ENCODE results near the gene BORCS5.

The BORCS5 gene

DNA sequence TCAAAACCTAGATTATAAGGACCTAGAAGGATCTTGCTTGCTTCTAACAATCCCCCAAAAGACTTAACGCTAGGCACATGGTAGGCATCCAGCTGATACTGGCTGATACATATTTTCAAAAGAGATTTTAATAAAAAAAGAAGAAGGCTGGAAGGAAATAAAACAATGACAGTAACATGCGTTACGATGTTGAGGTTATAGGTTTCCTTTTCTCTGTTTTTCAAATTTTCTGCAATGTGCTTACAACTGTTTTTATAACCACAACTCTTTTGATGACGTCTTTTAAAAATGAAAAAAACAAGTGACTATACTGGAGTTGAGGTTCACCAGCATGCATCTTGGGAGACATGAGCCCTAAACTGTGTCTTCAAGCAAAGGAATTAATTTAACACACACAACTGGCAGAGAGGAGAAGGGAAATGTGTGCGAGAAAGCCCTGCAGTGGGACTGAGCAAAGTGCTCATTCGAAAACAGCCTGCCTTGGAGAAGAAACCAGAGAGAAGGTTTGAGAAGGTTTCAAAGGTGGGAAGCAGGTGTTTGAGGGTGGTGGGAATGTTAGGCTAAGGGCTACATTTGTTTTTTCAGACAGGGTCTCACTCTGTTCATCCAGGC, 125.4 kb downstream of the BORCS5 start:
- DNase-seq (ENCODE audit: extremely low spot score), result no peak
- TF ChIP-seq CTCF (IDR thresholded peaks at IDR 0.05; ENCODE audit: control extremely low read depth, extremely low read depth, low read depth, missing control alignments), result no peak
- ChIA-PET CTCF (interaction anchor here (1.1 to 2.0 kb wide), 4 partner anchors 13 to 173 kb away, joined by 3 to 6 read pairs (median 4); no protein-coding TSS in a partner anchor), POLR2A (no interaction called here)

GRCh38 chr12:12482959-12483358, 126.1 kb downstream of the BORCS5 start:
- TF ChIP-seq CTCF (IDR thresholded peaks at IDR 0.05; ENCODE audit: control extremely low read depth, extremely low read depth, low read depth, missing control alignments), result no peak
- POLR2A ChIA-PET, result no interaction called here
- DNase-seq (ENCODE audit: extremely low spot score), result peak; percentile 51
- CTCF ChIA-PET, result interaction anchor here (1.1 to 4.8 kb wide), 6 partner anchors 8 to 254 kb away, joined by 3 to 34 read pairs (median 4); no protein-coding TSS in a partner anchor

DNA sequence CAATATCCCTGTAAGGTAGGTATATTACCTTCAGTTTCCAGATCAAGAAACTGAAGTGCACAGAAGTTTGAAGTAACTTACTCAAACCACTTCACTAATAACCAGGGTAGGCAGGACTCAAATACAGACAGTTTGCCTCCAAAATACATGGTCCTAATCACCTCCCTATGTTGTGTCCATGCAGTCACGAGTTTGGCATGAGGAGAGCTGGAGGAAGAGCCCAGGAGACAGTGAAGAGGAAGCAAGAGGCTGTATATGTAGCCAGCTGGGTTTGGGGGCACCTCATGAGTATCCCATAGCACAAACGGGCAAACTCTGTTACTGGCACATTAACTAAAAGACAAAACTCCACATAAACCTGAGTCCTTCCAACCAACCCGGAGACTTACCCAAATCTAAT, 126.6 kb downstream of the BORCS5 start:
- TF ChIP-seq CTCF (IDR thresholded peaks at IDR 0.05; ENCODE audit: control extremely low read depth, extremely low read depth, low read depth, missing control alignments), result no peak
- ChIA-PET POLR2A (no interaction called here), CTCF (interaction anchor here (1.1 to 4.8 kb wide), 5 partner anchors 8 to 254 kb away, joined by 3 to 34 read pairs (median 4); no protein-coding TSS in a partner anchor)
- no peak for DNase-seq (ENCODE audit: extremely low spot score)

DNA sequence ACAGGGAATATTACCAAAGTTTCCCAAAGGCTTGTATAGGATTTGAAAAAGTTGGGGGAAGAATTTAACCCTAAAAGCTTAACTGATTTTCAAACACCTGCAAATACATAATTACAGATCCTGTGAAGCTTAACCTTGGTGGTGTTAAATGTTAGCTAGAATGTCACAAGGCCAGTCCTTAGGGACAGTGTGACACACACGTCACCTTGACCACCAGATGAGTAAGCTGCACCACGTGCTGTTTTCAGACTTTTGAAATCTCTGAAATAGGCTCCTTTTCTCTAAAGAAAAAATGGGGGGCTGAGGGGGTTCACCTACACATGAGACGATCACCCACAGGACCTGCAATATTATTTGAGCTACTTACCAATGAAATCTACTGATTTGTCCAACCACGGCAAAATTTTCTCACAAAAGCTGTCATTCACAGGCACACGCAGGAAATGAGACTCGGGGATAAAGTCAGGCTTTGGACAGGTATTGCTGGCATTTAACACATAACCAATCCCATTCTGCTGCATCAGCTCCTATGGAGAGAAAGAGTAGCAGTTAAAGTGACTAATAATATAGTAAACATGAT, 129.9 kb downstream of the BORCS5 start:
- CTCF ChIA-PET, result interaction anchor here (0.7 to 4.8 kb wide), 11 partner anchors 9 to 169 kb away, joined by 3 to 34 read pairs (median 5); no protein-coding TSS in a partner anchor
- DNase-seq (ENCODE audit: extremely low spot score), result peak; percentile 62
- POLR2A ChIA-PET, result interaction anchor here (0.6 to 1.2 kb wide), 3 partner anchors 11 to 78 kb away, joined by 5 to 10 read pairs (median 7); no protein-coding TSS in a partner anchor
- no peak for TF ChIP-seq CTCF (IDR thresholded peaks at IDR 0.05; ENCODE audit: control extremely low read depth, extremely low read depth, low read depth, missing control alignments)

GRCh38 chr12:12487490-12487889, 130.6 kb downstream of the BORCS5 start:
- POLR2A ChIA-PET, result interaction anchor here (0.6 to 1.2 kb wide), 3 partner anchors 11 to 77 kb away, joined by 5 to 10 read pairs (median 7); no protein-coding TSS in a partner anchor
- CTCF ChIA-PET, result interaction anchor here (0.7 to 4.8 kb wide), 9 partner anchors 9 to 169 kb away, joined by 4 to 34 read pairs (median 5); no protein-coding TSS in a partner anchor
- no peak for DNase-seq (ENCODE audit: extremely low spot score)
- no peak for TF ChIP-seq CTCF (IDR thresholded peaks at IDR 0.05; ENCODE audit: control extremely low read depth, extremely low read depth, low read depth, missing control alignments)

DNA sequence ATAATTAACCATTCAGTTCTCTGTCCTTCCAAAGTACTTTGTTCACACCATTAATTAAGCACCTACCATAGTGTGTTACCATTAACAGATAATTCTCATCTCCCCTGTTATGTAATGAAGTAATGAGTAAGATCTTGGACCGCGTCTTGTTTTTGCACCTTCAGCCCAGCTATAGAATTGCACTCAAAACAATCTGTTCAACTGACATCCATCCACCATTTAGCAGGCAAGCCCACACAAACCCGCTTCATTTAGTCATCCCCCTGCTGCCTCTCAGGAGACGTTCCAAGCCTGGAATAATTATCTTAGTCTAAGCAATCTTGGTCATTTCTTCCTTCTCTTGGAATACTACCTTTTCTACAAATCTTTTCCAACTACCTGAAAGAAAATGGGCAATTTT, 131.4 kb downstream of the BORCS5 start:
- no peak for TF ChIP-seq CTCF (IDR thresholded peaks at IDR 0.05; ENCODE audit: control extremely low read depth, extremely low read depth, low read depth, missing control alignments)
- no peak for DNase-seq (ENCODE audit: extremely low spot score)
- CTCF ChIA-PET, result interaction anchor here (1.7 to 1.9 kb wide), 3 partner anchors 17 to 61 kb away, joined by 4 to 6 read pairs (median 4); no protein-coding TSS in a partner anchor
- POLR2A ChIA-PET, result no interaction called here

All from GM10248 (cell line).